A673 (cell line): ENCODE data around the gene UTF1. TPM values are rescaled to one million over a fixed set of nuclear protein-coding genes. Genes with fewer than 3 reads are reported as not detected.

ENCODE experiments used
- BruUV-seq: library from RNA; stranded (reverse); fragments of 400-500 nt; replicated peaks from 2 replicates; lab custom pipeline; 2021; lab: Mats Ljungman, UMichigan
- CTCF ChIA-PET: fragments of 300-600 bp; sonication (Branson Sonifier 250); formaldehyde crosslinking; loops from one replicate; lab custom pipeline; 2022; ENCODE audit warnings: antibody characterized with exemption; lab: Charles Lee
- POLR2A ChIA-PET: fragments of 300-600 bp; sonication (Branson Sonifier 250); formaldehyde crosslinking; loops from one replicate; lab custom pipeline; 2022; ENCODE audit warnings: antibody characterized with exemption; ENCODE audit not compliant: low non-redundant PET; lab: Charles Lee
- DNase-seq: peaks from one replicate; pipeline ENCODE4 v3.0.0-alpha.2; 2015; ENCODE audit warnings: low spot score
- H3K27ac ChIP-seq: fragments of 200-600 bp; sonication (generic); 2 replicates; pipeline ENCODE4 v1.5.1; 2016; ENCODE audit warnings: mixed run types, low read depth, mild to moderate bottlenecking, mixed read lengths, antibody characterized with exemption, low read length; ENCODE audit not compliant: poor library complexity, severe bottlenecking
- H3K27me3 ChIP-seq: fragments of 200-600 bp; sonication (generic); replicated peaks from 2 replicates; pipeline ENCODE4 v1.6.1; 2017; ENCODE audit warnings: mixed run types, low read depth, mild to moderate bottlenecking, mixed read lengths, antibody characterized with exemption, low read length; ENCODE audit not compliant: insufficient read depth, poor library complexity
- H3K36me3 ChIP-seq: fragments of 200-600 bp; sonication (generic); 2 replicates; pipeline ENCODE4 v1.6.1; 2016; ENCODE audit warnings: mixed run types, mild to moderate bottlenecking, mixed read lengths, antibody characterized with exemption, low read length; ENCODE audit not compliant: insufficient read depth, poor library complexity, severe bottlenecking
- H3K4me1 ChIP-seq: fragments of 200-600 bp; sonication (generic); 2 replicates; pipeline ENCODE4 v1.6.1; 2017; ENCODE audit warnings: mixed run types, mild to moderate bottlenecking, mixed read lengths, antibody characterized with exemption, low read length; ENCODE audit not compliant: insufficient read depth, poor library complexity, severe bottlenecking
- H3K4me3 ChIP-seq: fragments of 200-600 bp; sonication (generic); 2 replicates; pipeline ENCODE4 v1.5.1; 2016; ENCODE audit warnings: low read depth, mixed run types, mild to moderate bottlenecking, mixed read lengths, low read length; ENCODE audit not compliant: poor library complexity, severe bottlenecking
- H3K9me3 ChIP-seq: fragments of 200-600 bp; sonication (generic); 2 replicates; pipeline ENCODE4 v1.6.1; 2016; ENCODE audit warnings: mixed run types, low read depth, mild to moderate bottlenecking, mixed read lengths, antibody characterized with exemption, low read length; ENCODE audit not compliant: poor library complexity, severe bottlenecking
- EZH2 ChIP-seq: fragments of 200-600 bp; sonication (generic); IDR thresholded peaks from 2 replicates; pipeline ENCODE4 v1.6.1; 2017; ENCODE audit warnings: borderline replicate concordance, low read depth, mild to moderate bottlenecking, mixed read lengths, antibody characterized with exemption, low read length; ENCODE audit not compliant: poor library complexity, severe bottlenecking
- intact Hi-C: fragments of 100-400 bp; cut with micrococcal nuclease; formaldehyde crosslinking; loops from one replicate; pipeline ENCODE4 v1.10.0; 2022; ENCODE audit not compliant: unreplicated experiment
- total RNA-seq: library from RNA; stranded (reverse); gene quantifications from 2 replicates; pipeline ENCODE4 v1.2.3, GENCODE V29; 2021
- TF ChIP-seq, protein P1 (sequence below): fragments of 300-800, 200-600 bp; sonication (generic); conservative IDR thresholded peaks from 2 replicates; pipeline ENCODE4 v1.5.1; 2017; ENCODE audit warnings: low read depth, mild to moderate bottlenecking, antibody characterized with exemption, low read length, moderate library complexity, mixed read lengths

The UTF1 gene
- total RNA-seq, 1 experiment from 2014 or later: not detected

DNA sequence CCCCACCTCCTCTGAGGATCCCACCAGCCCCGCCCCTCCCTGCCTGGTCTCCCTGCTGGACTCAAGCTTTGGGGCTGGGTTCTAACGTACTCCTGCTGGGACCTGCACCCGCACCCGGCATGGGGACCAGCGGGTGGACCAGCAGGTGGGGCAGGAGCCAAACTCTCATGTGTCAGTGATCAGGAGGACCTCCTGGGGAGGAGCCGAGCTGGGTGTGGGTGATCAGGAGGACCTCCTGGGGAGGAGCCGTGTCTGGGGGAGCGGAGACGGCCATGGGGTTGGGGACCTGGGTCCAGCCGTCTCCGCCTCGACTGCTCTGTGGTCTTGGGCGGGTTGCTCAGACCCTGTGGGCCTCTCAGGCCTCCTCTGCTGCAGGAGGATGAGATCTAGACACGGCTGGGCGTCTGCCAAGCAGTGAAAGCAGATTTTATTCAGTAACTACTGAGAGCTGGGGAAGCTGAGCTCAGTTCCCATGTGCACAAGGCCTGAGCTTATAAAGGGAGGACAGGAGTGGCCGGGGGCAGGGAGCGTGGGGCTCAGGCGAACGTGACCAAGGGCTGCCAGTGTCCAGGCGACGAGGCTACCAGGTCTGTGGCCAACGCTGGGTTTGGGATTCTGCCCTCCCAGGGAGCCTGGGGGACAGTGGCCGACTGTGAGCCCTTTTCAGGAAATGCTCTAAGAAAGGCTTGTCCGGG, 33.6 kb upstream of the UTF1 start:
- Histone ChIP-seq H3K36me3 (no peaks in the 10 kb centered on the region), H3K4me1 (no peaks in the 10 kb centered on the region), H3K27ac (no peak overlapping the region), H3K27me3 (peaks cover 34% of the 10 kb centered on the region), H3K9me3 (no peaks in the 10 kb centered on the region), H3K4me3 (no peak overlapping the region)
- intact Hi-C loops: no loop called here
- no TSS peak for BruUV-seq
- no peak for DNase-seq
- TF ChIP-seq, protein P1, sequence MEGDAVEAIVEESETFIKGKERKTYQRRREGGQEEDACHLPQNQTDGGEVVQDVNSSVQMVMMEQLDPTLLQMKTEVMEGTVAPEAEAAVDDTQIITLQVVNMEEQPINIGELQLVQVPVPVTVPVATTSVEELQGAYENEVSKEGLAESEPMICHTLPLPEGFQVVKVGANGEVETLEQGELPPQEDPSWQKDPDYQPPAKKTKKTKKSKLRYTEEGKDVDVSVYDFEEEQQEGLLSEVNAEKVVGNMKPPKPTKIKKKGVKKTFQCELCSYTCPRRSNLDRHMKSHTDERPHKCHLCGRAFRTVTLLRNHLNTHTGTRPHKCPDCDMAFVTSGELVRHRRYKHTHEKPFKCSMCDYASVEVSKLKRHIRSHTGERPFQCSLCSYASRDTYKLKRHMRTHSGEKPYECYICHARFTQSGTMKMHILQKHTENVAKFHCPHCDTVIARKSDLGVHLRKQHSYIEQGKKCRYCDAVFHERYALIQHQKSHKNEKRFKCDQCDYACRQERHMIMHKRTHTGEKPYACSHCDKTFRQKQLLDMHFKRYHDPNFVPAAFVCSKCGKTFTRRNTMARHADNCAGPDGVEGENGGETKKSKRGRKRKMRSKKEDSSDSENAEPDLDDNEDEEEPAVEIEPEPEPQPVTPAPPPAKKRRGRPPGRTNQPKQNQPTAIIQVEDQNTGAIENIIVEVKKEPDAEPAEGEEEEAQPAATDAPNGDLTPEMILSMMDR: no peak
- no peak for TF ChIP-seq EZH2
- CTCF ChIA-PET: no interaction called here
- POLR2A ChIA-PET: no interaction called here

DNA sequence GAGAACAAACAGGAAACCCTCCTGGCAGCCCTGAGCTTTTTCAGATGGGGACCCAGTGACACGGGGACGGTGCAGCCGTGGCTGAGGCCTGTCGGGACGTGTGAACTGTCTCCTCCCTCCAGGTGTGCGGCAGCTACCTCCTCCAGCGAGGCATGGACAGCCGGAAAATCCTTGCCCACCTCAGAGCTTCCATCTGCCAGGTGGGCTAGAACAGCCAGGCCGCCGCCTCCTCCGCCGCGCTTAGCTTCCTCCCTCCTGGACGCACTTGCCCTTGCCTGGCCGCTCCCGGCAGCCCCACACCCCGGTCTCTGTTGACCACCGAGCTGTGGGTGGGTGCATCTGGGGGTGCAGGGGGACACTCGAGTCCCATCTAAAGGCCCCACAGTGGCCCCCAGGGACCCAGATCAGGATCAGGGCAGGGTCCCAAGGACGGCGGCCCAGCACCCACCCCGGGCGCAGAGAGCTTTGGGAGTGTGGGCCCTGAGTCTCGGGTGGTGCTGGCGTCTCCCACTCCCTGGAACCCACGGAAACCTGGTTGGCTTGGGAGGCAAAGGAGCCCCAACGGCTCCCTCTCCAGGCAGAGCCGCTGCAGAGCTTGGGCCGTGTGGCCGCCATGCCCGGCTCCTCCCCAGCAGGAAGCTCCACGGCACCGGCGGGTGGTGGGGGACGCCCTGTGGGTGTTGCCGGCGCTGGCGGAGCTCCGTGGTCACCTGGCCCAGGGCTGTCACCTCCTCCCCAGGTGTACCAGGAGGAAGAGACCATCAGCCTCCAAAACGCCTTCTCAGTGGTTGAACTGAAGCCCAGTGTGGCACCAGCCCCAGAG, 32.9 kb upstream of the UTF1 start:
- BruUV-seq: no TSS peak
- no peak for DNase-seq
- CTCF ChIA-PET: no interaction called here
- Histone ChIP-seq H3K9me3 (no peaks in the 10 kb centered on the region), H3K36me3 (no peaks in the 10 kb centered on the region), H3K4me3 (no peak overlapping the region), H3K4me1 (no peaks in the 10 kb centered on the region), H3K27ac (no peak overlapping the region), H3K27me3 (peaks cover 31% of the 10 kb centered on the region)
- intact Hi-C loops: no loop called here
- POLR2A ChIA-PET: no interaction called here
- TF ChIP-seq EZH2: no peak
- TF ChIP-seq, protein P1: no peak

DNA sequence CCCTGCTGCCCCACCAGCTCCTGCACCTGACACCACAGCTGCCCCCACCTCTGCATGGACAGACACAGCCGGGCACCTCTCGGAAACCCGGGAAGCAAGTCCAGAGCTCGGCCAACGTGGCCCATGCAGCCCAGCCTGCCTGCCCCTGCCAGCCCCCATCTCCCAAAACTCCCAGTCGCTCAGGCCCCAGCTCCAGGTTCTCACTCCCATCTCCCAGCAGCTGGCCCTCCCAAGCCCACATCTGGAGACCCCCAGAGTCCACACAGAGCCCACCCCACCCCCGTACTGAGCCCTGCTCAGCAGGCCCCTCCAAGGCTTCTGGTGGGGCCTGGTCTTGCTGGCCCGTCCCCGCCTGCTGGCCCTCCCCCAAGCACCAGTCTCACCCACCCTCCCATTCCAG, 32.2 kb upstream of the UTF1 start:
- no peak for TF ChIP-seq EZH2
- TF ChIP-seq, protein P1: no peak
- H3K27ac ChIP-seq: no peak overlapping the region
- intact Hi-C loops: no loop called here
- peaks cover 31% of the 10 kb centered on the region for H3K27me3 ChIP-seq
- H3K36me3 ChIP-seq: no peaks in the 10 kb centered on the region
- H3K4me3 ChIP-seq: no peak overlapping the region
- BruUV-seq: no TSS peak
- CTCF ChIA-PET: no interaction called here
- DNase-seq: no peak
- H3K4me1 ChIP-seq: no peaks in the 10 kb centered on the region
- no peaks in the 10 kb centered on the region for H3K9me3 ChIP-seq
- POLR2A ChIA-PET: no interaction called here
